Retinal pigment epithelial cell (primary cell): Measurements from ENCODE around the gene CCDC195.

Experiments used
- DNase-seq: peaks from one replicate; pipeline ENCODE4 v3.0.0-alpha.2; 2010; ENCODE audit warnings: low read depth
- H3K4me3 ChIP-seq: 2 replicates; pipeline ENCODE4 v1.5.1; 2011; ENCODE audit warnings: mild to moderate bottlenecking, low read length, control low read depth, moderate library complexity
- TF ChIP-seq, protein P1 (sequence below): conservative IDR thresholded peaks from 2 replicates; pipeline ENCODE4 v1.5.1; 2011; ENCODE audit warnings: low read depth, low read length, control low read depth, inconsistent platforms

Gene CCDC195, protein sequence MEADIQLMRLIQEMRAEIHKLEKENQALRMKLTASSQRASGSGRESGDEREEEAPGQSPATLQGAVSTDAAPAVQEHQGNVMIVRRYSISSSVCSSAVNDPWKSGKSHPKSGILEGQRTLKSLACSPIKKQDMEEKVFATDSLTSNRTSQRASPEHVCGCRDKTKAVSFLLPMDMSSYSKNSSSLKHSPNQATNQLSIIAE

DNA sequence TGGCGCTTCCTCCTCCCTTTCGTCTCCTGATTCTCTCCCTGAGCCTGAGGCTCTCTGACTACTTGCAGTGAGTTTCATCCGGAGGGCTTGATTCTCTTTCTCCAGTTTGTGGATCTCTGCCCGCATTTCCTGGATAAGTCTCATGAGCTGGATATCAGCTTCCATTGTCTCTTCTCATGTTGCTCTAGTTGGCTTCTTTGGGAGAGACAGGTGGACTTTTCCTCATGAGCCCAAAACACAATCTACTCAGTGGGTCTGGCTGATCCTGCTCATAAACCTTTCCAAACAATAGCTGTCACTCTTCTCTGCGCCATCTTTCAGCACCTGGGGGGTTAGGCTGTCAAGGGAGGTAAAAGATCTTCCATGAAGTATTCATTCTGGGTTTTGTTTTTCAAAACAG is at the start of gene CCDC195:
Gene CCDC195, minus strand, starts transcription at position 165 of the 400 bp plus-strand sequence. Its CDS starts 0 bp downstream, at position 165.
- TF ChIP-seq, protein P1, sequence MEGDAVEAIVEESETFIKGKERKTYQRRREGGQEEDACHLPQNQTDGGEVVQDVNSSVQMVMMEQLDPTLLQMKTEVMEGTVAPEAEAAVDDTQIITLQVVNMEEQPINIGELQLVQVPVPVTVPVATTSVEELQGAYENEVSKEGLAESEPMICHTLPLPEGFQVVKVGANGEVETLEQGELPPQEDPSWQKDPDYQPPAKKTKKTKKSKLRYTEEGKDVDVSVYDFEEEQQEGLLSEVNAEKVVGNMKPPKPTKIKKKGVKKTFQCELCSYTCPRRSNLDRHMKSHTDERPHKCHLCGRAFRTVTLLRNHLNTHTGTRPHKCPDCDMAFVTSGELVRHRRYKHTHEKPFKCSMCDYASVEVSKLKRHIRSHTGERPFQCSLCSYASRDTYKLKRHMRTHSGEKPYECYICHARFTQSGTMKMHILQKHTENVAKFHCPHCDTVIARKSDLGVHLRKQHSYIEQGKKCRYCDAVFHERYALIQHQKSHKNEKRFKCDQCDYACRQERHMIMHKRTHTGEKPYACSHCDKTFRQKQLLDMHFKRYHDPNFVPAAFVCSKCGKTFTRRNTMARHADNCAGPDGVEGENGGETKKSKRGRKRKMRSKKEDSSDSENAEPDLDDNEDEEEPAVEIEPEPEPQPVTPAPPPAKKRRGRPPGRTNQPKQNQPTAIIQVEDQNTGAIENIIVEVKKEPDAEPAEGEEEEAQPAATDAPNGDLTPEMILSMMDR, result no peak
- no peak within 1 kb of the TSS for H3K4me3 ChIP-seq
- no peak for DNase-seq

DNA sequence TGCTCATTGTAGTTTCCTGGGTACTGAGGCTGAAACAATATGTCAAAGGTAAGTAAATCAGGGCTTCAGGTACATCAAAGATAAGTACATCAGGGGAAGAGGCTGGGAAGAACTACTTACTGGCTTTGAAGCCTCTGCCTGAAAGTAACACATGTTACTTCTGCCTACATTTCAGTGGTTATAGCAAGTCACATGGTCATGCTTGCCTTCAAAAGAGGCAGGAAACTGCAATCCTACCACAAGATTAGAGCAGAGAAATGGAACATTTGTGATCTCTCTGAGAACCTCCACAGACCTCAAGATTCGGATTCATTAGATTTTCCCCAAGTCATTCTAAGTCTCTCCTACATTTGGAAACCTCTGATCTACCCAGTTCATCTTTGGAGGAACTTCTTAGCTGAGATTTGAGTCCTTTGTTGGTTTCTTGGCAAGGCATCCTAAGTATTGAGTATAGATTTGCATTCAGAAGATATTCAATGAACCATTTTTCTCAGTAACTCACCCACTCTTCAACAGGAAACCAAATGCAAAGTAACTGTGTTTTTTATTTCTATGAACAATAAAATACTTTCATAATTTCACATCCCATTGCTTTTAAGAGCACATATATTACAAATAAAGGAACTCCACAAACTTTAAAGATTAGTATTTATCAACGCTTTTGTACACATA is 48.5 kb upstream of the CCDC195 start:
- TF ChIP-seq, protein P1, result no peak
- DNase-seq, result no peak

DNA sequence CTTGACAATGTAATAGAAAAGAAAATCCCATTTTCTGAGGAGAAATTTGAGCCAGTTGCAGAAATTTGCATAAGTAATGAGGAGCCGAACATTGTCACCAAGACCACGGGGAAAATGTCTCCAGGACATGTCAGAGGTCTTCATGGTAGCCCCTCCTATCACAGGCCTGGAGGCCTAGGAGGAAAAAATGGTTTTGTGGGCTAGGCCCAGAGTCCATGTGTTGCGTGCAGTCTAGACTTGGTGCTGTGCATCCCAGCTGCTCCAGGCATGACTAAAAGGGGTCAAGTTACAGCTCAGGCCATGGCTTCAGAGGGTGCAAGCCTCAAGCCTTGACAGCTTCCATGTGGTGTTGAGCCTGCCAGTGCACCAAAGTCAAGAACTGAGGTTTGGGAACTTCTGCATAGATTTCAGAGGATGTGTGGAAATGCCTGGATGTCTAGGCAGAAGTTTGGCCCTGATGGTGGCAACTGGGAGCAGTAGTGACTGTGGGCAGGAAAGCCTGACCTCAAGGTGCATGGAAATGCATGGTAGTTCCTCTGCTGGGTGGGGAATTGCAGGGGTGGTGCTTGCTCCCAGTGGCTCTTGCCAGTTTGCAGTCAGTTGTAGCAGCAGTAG is 41.9 kb upstream of the CCDC195 start:
- TF ChIP-seq, protein P1, result no peak
- DNase-seq, result no peak
- H3K4me3 ChIP-seq, result no peak overlapping the region

More for the DNA sequence above, 48.5 kb upstream of the CCDC195 start:
- H3K4me3 ChIP-seq, result no peak overlapping the region

DNA sequence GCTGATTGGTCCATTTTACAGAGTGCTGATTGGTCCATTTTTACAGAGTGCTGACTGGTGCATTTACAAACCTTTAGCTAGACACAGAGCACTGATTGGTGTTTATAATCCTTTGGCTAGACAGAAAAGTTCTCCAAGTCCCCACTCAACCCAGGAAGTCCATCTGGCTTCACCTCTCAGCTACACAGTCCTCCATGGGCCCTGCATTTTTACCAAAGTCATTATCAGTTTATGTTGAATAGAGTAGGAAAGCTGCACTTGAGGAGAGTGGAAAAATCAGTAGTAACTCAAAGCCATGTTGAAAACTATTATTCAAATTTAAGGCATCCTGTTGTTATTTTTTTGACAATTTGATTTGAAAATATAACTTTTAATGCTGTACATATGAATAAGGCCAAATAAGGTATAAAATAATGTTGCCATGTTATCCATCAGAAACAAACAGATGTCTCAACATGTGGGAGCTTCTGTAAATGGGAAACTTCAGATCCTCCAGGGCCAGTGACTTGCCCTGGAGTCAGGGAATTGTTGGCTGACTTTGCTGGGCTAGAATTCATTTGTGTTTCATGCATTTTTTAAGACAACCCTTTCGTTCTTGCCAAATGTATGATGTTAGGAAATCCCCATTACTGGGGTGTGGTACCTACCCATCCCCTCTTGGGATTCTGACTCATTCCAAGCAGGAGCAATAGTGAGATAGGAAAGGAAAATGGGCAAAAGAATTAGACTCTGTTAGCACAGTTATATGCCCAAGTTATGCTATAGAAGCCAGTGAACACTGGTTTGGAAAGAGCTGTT is 37.8 kb upstream of the CCDC195 start:
- TF ChIP-seq, protein P1, result no peak
- no peak for DNase-seq
- no peak overlapping the region for H3K4me3 ChIP-seq

DNA sequence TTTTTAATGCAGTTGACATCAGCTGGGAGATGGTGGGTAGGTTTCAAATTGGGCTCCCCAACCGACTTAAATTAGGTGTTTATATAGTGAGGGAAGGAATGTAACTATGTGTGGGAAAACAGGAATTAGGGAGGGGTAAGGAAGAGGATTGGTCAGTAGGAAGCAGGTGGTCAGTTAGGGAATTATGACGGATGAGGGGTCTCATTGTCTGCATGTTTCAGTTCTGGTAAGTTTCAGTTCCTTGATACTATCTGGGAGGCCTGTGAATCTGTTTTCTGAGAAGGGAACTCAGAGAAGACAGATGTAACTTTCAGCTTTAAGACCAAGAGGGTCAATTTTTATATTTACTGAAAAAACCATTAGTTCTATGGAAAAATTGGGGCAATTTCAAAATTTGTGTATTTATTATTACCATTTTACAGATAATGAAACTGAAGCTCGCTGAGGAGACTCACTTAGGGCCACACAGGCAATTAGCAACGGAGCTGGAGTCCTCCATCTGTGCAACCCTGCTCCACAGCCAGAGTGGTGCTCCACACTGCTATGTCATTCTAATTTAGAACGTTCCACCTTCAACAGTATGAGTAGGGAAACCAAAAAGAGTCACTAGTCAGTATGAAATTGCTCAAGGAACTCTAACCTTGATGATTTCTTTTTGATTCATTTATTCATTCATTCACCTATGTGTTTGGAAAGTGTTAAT is 36.0 kb upstream of the CCDC195 start:
- H3K4me3 ChIP-seq, result no peak overlapping the region
- TF ChIP-seq, protein P1, result no peak
- no peak for DNase-seq

DNA sequence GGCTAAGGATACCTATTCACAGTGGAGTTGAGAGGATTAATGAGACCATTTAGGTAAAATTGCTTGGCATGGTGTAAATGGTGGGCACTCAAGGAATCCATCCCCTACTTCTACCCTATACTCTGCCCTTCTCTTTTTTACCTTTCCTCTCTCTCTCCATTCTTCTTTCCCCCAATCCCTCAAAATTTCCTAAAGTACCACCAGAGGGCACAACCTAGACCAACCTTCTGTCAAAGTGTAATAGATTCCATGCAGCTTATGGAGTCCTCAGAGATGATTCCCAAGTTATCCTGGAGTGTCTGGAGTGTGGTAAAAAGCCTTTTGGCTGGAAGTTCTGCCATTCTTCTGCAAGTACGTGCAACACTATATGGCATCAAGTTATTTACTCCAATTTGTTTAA is 33.0 kb upstream of the CCDC195 start:
- TF ChIP-seq, protein P1, result peak; percentile 38
- H3K4me3 ChIP-seq, result no peak overlapping the region
- no peak for DNase-seq
